ENCODE data around the gene GSG1L. TPM values are rescaled to one million over a fixed set of nuclear protein-coding genes. Genes with fewer than 3 reads are reported as not detected.
"Not testable (repeated sequence)": the region's sequence is repeated elsewhere in the genome, so short reads cannot be mapped to it uniquely, and the experiment has no call there.

GSG1L gene
- total RNA-seq, 2 experiments from 2014 or later: not detected

DNA sequence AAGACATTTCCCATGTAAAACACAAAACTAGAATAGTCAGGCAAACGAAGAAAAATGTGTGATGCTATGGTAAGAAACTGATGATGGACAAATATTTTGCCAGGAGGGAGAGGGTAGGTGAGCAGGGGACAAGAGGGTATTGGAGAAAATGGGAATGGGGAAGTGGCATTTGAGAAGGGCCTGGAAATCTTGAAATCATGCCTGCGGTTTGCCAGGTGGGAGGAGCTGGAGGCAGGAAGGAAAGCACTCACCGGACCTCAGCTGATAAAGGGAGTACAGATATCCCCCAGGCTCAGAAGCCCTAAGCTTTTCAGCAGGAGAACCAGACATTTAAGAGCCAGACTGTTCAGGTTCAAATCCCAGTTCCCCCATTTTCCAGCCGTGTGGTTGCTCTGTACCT is 103.6 kb downstream of the GSG1L start:
- ATAC-seq: no peak
- H3K4me3 Mint-ChIP-seq: no peak overlapping the region
- peaks cover 11% of the 10 kb centered on the region for H3K9me3 Mint-ChIP-seq (ENCODE audit: low read depth)
- H3K36me3 Mint-ChIP-seq (ENCODE audit: low read depth): peaks cover 1% of the 10 kb centered on the region
- intact Hi-C loops (cut with DNase I, micrococcal nuclease): no loop called here
- peaks cover 16% of the 10 kb centered on the region for H3K27me3 Mint-ChIP-seq
- DNase-seq: no peak
- ChIA-PET POLR2A (no interaction called here), CTCF (interaction anchor here (0.5 to 1.7 kb wide), 2 partner anchors 13 to 46 kb away, joined by 3 to 6 read pairs; no protein-coding TSS in a partner anchor)
- no peaks in the 10 kb centered on the region for H3K4me1 Mint-ChIP-seq
- no peak overlapping the region for H3K27ac Mint-ChIP-seq

DNA sequence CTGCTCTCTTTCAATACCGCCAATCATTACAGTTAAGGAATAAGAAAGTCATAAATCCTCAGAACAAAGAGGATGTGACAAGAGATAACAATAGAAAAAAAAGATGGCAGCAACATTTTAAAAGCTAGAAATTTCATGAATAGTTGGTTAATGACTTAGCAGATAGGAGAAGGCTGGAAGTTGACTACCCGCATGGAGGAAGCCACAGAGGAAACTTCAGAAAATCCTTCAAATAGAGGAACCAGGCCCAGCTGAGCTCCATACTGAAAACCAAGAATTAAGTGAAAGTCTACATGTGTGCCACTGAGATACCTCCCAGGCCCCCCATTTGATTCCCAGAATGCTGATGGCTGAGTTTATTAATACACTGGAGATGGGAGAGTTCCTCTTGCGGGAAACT is 109.3 kb downstream of the GSG1L start:
- POLR2A ChIA-PET: no interaction called here
- Mint-ChIP-seq H3K4me1 (no peaks in the 10 kb centered on the region), H3K4me3 (no peak overlapping the region), H3K36me3 (ENCODE audit: low read depth) (peaks cover 3% of the 10 kb centered on the region), H3K27me3 (peaks cover 18% of the 10 kb centered on the region), H3K9me3 (ENCODE audit: low read depth) (peaks cover 14% of the 10 kb centered on the region), H3K27ac (no peak overlapping the region)
- DNase-seq (no peak), ATAC-seq (no peak)
- CTCF ChIA-PET: no interaction called here
- intact Hi-C loops (cut with DNase I, micrococcal nuclease): no loop called here

GRCh38 chr16:27952811-27953210 is 110.7 kb downstream of the GSG1L start:
- DNase-seq (no peak), ATAC-seq (no peak)
- peaks cover 18% of the 10 kb centered on the region for H3K27me3 Mint-ChIP-seq
- intact Hi-C loops (cut with DNase I, micrococcal nuclease): no loop called here
- peaks cover 3% of the 10 kb centered on the region for H3K36me3 Mint-ChIP-seq (ENCODE audit: low read depth)
- ChIA-PET POLR2A (no interaction called here), CTCF (no interaction called here)
- no peak overlapping the region for H3K4me3 Mint-ChIP-seq
- peaks cover 14% of the 10 kb centered on the region for H3K9me3 Mint-ChIP-seq (ENCODE audit: low read depth)
- no peaks in the 10 kb centered on the region for H3K4me1 Mint-ChIP-seq
- H3K27ac Mint-ChIP-seq: no peak overlapping the region

DNA sequence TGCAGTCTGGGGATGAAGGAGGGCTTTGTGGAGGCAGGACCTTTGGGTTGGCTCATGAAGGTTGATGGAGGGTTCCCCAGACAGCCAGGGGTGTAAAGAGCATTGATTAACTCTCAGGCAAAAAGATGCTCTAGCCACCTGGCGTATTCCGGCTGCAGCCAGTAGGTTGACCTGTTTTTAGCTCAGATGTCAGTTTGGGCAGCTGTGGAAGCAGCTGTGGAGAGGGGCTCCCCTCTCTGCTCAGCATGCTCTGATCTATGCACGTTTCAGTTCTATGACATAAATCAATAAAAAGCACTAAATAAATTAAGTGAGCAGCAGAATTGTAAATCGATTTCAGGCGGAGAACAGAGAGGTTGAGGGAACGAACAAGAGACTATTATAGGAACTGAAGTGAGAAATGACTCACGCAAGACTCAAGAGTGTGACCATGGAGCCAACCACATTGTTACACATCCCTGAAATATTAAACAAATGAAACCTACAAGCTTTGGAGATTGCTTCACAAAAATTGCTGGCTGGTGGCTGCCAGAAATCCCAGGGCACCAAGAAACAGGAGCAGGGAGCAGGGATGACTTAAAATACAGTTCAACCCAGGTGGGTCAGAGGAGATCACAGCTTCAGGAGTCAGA is 111.9 kb downstream of the GSG1L start:
- ATAC-seq (no peak), DNase-seq (no peak)
- peaks cover 3% of the 10 kb centered on the region for H3K36me3 Mint-ChIP-seq (ENCODE audit: low read depth)
- H3K27ac Mint-ChIP-seq: no peak overlapping the region
- H3K9me3 Mint-ChIP-seq (ENCODE audit: low read depth): peaks cover 10% of the 10 kb centered on the region
- no peaks in the 10 kb centered on the region for H3K4me1 Mint-ChIP-seq
- intact Hi-C loops (cut with DNase I, micrococcal nuclease): no loop called here
- no peak overlapping the region for H3K4me3 Mint-ChIP-seq
- H3K27me3 Mint-ChIP-seq: peaks cover 18% of the 10 kb centered on the region
- ChIA-PET CTCF (interaction anchor here (0.6 kb wide), 1 partner anchor 281 kb away, joined by 3 read pairs; no protein-coding TSS in a partner anchor), POLR2A (no interaction called here)

DNA sequence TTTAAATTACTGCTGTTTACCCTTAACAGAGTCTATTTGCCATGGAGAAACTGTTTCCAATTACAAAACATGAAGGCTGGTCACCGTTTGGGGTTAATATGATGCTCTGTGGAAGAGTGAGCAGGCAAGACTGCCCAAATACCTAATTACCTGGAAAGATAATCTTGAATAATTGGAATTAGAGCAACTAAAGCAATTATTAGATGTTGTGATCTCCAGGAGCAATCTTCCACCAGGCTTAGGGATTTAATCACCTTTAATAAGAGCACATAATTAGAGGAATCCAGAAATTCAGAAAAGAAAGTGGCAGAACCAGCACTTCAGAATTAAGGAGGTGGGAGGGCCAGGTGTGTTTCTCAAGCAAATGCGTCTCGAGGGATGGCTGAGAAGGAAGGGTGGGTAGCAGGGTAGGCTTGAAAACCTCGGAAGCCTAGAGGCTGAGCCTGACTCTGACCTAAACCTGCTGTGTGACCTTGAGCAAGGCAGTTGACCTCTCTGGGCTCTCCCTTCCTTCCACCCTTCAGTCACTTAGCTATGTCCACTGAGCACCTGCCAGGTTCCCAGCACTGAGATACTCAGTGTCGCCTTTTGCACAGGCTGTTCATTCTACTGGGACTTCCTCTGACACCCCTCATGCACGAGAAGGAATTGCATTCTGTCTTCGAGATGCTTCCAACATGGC is 113.2 kb downstream of the GSG1L start:
- ChIA-PET POLR2A (no interaction called here), CTCF (no interaction called here)
- Mint-ChIP-seq H3K4me3 (no peak overlapping the region), H3K4me1 (no peaks in the 10 kb centered on the region), H3K27ac (no peak overlapping the region), H3K36me3 (ENCODE audit: low read depth) (peaks cover 3% of the 10 kb centered on the region), H3K27me3 (peaks cover 17% of the 10 kb centered on the region), H3K9me3 (ENCODE audit: low read depth) (peaks cover 7% of the 10 kb centered on the region)
- intact Hi-C loops (cut with DNase I, micrococcal nuclease): no loop called here
- no peak for DNase-seq
- ATAC-seq: no peak

DNA sequence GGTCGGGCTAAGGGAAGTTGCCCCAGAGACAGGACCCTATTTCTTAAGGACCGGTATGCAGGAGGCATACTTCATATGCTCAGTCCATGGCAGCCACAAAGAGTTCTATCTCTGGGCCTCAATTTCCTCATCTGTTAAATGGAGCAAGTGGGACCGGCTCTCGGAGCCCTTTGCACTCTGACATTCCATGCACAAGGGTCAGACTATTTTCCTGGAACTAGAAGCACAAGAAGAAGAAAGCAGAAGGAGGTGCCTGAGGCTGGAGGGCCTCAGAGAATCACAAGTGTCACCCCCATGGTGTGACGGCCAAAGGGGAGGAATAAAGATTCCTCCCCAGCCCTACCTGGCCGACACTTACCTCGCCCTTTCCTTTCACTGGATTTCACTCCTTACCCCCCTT is 115.8 kb downstream of the GSG1L start:
- no peak for ATAC-seq
- CTCF ChIA-PET: no interaction called here
- no peak overlapping the region for H3K27ac Mint-ChIP-seq

GRCh38 chr16:27945233-27945973 is 118.1 kb downstream of the GSG1L start:
- DNase-seq: no peak
- Mint-ChIP-seq H3K4me1 (no peaks in the 10 kb centered on the region), H3K4me3 (no peak overlapping the region), H3K36me3 (ENCODE audit: low read depth) (no peaks in the 10 kb centered on the region), H3K27ac (no peak overlapping the region), H3K27me3 (peaks cover 12% of the 10 kb centered on the region), H3K9me3 (ENCODE audit: low read depth) (no peaks in the 10 kb centered on the region)
- intact Hi-C loops (cut with DNase I, micrococcal nuclease): no loop called here
- ChIA-PET POLR2A (no interaction called here), CTCF (interaction anchor here (0.6 kb wide), 1 partner anchor 452 kb away, joined by 3 read pairs; no protein-coding TSS in a partner anchor)
- no peak for ATAC-seq

More for the DNA sequence above, 115.8 kb downstream of the GSG1L start:
- POLR2A ChIA-PET: no interaction called here
- Mint-ChIP-seq H3K27me3 (peaks cover 13% of the 10 kb centered on the region), H3K4me1 (no peaks in the 10 kb centered on the region), H3K36me3 (ENCODE audit: low read depth) (no peaks in the 10 kb centered on the region), H3K9me3 (ENCODE audit: low read depth) (no peaks in the 10 kb centered on the region), H3K4me3 (no peak overlapping the region)
- DNase-seq: no peak
- intact Hi-C loops (cut with DNase I, micrococcal nuclease): no loop called here

DNA sequence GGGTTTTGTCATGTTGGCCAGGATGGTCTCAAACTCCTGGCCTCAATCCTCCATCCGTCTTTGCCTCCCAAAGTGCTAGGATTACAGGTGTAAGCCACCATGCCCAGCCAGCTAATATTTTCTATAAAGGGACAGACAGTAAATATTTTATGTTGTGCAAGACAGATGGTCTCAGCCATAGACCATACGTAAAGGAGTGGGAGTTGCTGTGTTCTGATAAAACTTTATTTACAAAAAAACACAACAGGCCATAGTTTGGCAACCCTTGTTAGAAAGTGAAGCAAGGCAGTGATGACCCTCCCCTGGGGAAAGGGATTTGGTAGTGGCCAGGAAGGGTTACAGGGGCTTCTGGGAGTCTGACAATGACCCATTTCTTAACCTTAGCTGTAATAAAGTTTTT is 119.7 kb downstream of the GSG1L start:
- POLR2A ChIA-PET: no interaction called here
- no peak for DNase-seq
- Mint-ChIP-seq H3K27me3 (peaks cover 12% of the 10 kb centered on the region), H3K4me3 (no peak overlapping the region), H3K36me3 (ENCODE audit: low read depth) (no peaks in the 10 kb centered on the region), H3K9me3 (ENCODE audit: low read depth) (no peaks in the 10 kb centered on the region), H3K4me1 (no peaks in the 10 kb centered on the region), H3K27ac (no peak overlapping the region)
- intact Hi-C loops (cut with DNase I, micrococcal nuclease): no loop called here
- ATAC-seq: no peak
- CTCF ChIA-PET: no interaction called here

- DNase-seq; POLR2A ChIA-PET; H3K9me3 Mint-ChIP-seq (ENCODE audit: low read depth); H3K36me3 Mint-ChIP-seq (ENCODE audit: low read depth); H3K27ac Mint-ChIP-seq; intact Hi-C loops (cut with DNase I, micrococcal nuclease); H3K4me1 Mint-ChIP-seq; ATAC-seq; CTCF ChIA-PET; H3K4me3 Mint-ChIP-seq: not testable (repeated sequence)
- peaks cover 12% of the 10 kb centered on the region for H3K27me3 Mint-ChIP-seq
These were observed 121.4 kb downstream of the GSG1L start for GRCh38 chr16:27942071-27942470.

DNA sequence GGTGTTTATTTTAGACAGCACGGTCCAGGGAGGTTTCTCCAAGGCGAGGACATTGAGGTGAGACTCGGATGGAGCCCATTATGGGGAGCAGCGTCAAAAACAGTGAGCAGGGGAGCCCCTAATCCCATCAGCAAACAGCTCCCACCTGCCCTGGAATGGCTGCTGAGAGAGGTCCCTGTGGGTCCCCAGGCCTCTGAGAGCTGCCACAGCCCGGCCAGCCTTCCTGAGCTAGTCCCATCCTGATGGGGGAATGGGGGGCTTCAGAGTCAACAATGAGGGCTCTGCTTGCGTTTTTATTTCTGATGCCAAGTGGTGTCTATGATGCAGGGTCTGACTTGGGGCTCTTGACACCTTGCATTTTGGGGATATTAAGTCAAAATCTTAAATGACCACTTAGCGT is 128.4 kb downstream of the GSG1L start:
- DNase-seq (no peak), ATAC-seq (no peak)
- H3K36me3 Mint-ChIP-seq (ENCODE audit: low read depth): no peaks in the 10 kb centered on the region
- H3K27me3 Mint-ChIP-seq: peaks cover 10% of the 10 kb centered on the region
- H3K4me3 Mint-ChIP-seq: no peak overlapping the region
- ChIA-PET CTCF (interaction anchor here (0.9 kb wide), 1 partner anchor 38 kb away, joined by 5 read pairs; no protein-coding TSS in a partner anchor), POLR2A (no interaction called here)
- no peak overlapping the region for H3K27ac Mint-ChIP-seq
- no peaks in the 10 kb centered on the region for H3K4me1 Mint-ChIP-seq
- peaks cover 2% of the 10 kb centered on the region for H3K9me3 Mint-ChIP-seq (ENCODE audit: low read depth)
- intact Hi-C loops (cut with DNase I, micrococcal nuclease): no loop called here

DNA sequence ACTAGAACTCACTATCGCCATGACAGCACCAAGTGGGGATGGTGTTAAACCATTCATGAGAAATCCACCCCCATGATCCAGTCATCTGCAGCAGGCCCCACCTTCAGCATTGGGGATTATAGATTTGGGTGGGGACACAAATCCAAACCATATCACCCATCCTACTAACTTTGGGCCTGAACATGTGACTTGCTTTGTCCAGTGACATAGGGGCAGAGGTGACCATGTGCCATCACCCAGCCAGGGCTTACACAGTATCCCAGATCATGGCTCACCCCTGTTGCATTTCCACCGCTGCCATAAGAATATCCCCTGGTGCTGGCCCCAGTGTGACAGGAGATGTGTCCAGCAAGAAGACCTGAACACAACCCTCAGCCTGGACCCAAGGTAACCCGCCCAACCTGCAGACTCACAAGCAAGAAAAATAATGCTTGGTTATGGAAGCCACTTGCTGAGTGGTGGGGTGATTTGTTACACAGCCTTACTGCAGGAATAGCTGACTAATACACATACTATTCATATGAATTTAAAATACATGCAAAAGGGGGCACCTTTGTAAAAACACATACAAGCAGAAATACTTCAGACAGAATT is 130.9 kb downstream of the GSG1L start:
- DNase-seq (no peak), ATAC-seq (no peak)
- Mint-ChIP-seq H3K27me3 (peaks cover 13% of the 10 kb centered on the region), H3K27ac (no peak overlapping the region), H3K4me3 (no peak overlapping the region), H3K36me3 (ENCODE audit: low read depth) (no peaks in the 10 kb centered on the region), H3K9me3 (ENCODE audit: low read depth) (peaks cover 2% of the 10 kb centered on the region), H3K4me1 (no peaks in the 10 kb centered on the region)
- ChIA-PET POLR2A (no interaction called here), CTCF (no interaction called here)
- intact Hi-C loops (cut with DNase I, micrococcal nuclease): no loop called here

GRCh38 chr16:27929818-27930217 is 133.7 kb downstream of the GSG1L start:
- H3K36me3 Mint-ChIP-seq (ENCODE audit: low read depth): no peaks in the 10 kb centered on the region
- DNase-seq: no peak
- no peak overlapping the region for H3K4me3 Mint-ChIP-seq
- ATAC-seq: no peak
- H3K4me1 Mint-ChIP-seq: no peaks in the 10 kb centered on the region
- peaks cover 2% of the 10 kb centered on the region for H3K9me3 Mint-ChIP-seq (ENCODE audit: low read depth)
- H3K27me3 Mint-ChIP-seq: peaks cover 23% of the 10 kb centered on the region
- CTCF ChIA-PET: no interaction called here
- no peak overlapping the region for H3K27ac Mint-ChIP-seq
- intact Hi-C loops (cut with DNase I, micrococcal nuclease): no loop called here
- POLR2A ChIA-PET: no interaction called here

All from activated CD4-positive, alpha-beta T cell treated with anti-CD3 and anti-CD28 coated beads for 36 hours (primary cell).